Measurements from ENCODE around the gene RND3.

Gene RND3

DNA sequence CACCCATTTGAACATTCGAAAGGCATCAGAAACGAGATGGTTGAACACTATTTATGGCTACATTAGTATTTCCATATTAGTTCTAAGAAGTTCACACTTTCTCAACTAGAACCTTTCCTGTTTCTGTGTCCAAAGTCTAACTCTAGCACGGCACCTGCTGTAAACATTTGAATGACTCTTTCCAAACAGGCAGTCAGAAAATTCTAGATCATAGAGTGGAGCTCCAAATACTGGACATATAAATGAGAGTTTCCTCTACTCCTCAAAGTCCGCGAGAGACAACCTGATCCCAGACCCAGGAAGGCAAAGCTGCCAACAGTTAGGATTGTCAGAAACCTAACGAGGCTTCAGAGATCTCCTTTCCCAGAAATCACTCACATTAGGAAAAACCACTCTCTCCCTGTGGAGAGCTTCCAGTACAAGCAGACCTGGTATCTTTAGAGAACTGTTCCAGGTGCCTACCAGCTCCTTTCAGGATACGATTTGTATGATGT, 10.6 kb downstream of the RND3 start:
- Histone ChIP-seq H3K27me3 (ENCODE audit: insufficient read depth, low read depth) (no peaks in the 10 kb centered on the region), H3K36me3 (ENCODE audit: insufficient read depth) (no peaks in the 10 kb centered on the region), H3K4me3 (IDR thresholded peaks at IDR 0.05; ENCODE audit: insufficient read depth, low read depth, low read length) (no peak overlapping the region), H4K20me1 (ENCODE audit: insufficient read depth) (no peaks in the 10 kb centered on the region), H3K79me2 (ENCODE audit: insufficient read depth, low read depth) (peaks cover 15% of the 10 kb centered on the region; the same call in 1 of the 2 replicates), H3K27ac (no peak overlapping the region), H3K9ac (no peak overlapping the region), H3K4me1 (ENCODE audit: low read depth, poor library complexity, severe bottlenecking) (peaks cover 3% of the 10 kb centered on the region), H3K4me2 (no peak overlapping the region), H2AFZ (ENCODE audit: low read depth) (no peak overlapping the region)
- TF ChIP-seq CTCF (conservative IDR thresholded peaks at IDR 0.05; ENCODE audit: low read depth, low read length), result no peak

DNA sequence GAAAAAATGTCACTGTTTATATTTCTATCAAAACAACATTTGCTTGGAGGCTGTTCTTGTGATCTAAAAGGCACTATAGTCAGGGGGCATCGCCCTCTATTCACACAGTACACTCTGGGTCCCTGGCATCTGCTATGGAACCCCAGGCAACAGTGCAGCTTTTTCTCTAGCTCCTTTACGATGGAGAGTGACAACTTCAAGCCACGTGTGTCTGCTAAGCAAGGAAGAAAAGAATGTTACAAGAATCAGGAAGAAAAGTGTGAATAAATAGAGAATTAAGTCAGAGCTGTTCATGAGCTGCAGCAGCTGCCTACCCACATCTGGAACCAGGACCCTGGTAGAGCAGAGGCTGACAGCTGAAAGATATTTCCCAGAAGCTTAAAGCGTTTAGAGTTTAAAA, 11.2 kb downstream of the RND3 start:
- H3K36me3 ChIP-seq (ENCODE audit: insufficient read depth), result no peaks in the 10 kb centered on the region; the same call in 1 of the 2 replicates
- H3K27me3 ChIP-seq (ENCODE audit: insufficient read depth, low read depth), result no peaks in the 10 kb centered on the region
- no peak overlapping the region for H2AFZ ChIP-seq (ENCODE audit: low read depth)
- TF ChIP-seq CTCF (conservative IDR thresholded peaks at IDR 0.05; ENCODE audit: low read depth, low read length), result no peak
- no peaks in the 10 kb centered on the region for H4K20me1 ChIP-seq (ENCODE audit: insufficient read depth)
- H3K4me1 ChIP-seq (ENCODE audit: low read depth, poor library complexity, severe bottlenecking), result peaks cover 3% of the 10 kb centered on the region
- no peak overlapping the region for H3K4me3 ChIP-seq (IDR thresholded peaks at IDR 0.05; ENCODE audit: insufficient read depth, low read depth, low read length)
- peaks cover 9% of the 10 kb centered on the region; the same call in 1 of the 2 replicates for H3K79me2 ChIP-seq (ENCODE audit: insufficient read depth, low read depth)
- no peak overlapping the region for H3K27ac ChIP-seq
- H3K9ac ChIP-seq, result no peak overlapping the region
- no peak overlapping the region for H3K4me2 ChIP-seq

- H3K79me2 ChIP-seq (ENCODE audit: insufficient read depth, low read depth), result peaks cover 7% of the 10 kb centered on the region; the same call in 1 of the 2 replicates
- H3K4me2 ChIP-seq, result no peak overlapping the region
- H3K9ac ChIP-seq, result no peak overlapping the region
- H3K4me1 ChIP-seq (ENCODE audit: low read depth, poor library complexity, severe bottlenecking), result peaks cover 3% of the 10 kb centered on the region
- H3K4me3 ChIP-seq (IDR thresholded peaks at IDR 0.05; ENCODE audit: insufficient read depth, low read depth, low read length), result no peak overlapping the region
- H4K20me1 ChIP-seq (ENCODE audit: insufficient read depth), result no peaks in the 10 kb centered on the region
- TF ChIP-seq CTCF (conservative IDR thresholded peaks at IDR 0.05; ENCODE audit: low read depth, low read length), result no peak
- H2AFZ ChIP-seq (ENCODE audit: low read depth), result no peak overlapping the region
- H3K27me3 ChIP-seq (ENCODE audit: insufficient read depth, low read depth), result no peaks in the 10 kb centered on the region
- no peak overlapping the region for H3K27ac ChIP-seq
- H3K36me3 ChIP-seq (ENCODE audit: insufficient read depth), result peaks cover 3% of the 10 kb centered on the region; the same call in 1 of the 2 replicates
Measured at GRCh38 chr2:150475479-150476250, 11.8 kb downstream of the RND3 start.

DNA sequence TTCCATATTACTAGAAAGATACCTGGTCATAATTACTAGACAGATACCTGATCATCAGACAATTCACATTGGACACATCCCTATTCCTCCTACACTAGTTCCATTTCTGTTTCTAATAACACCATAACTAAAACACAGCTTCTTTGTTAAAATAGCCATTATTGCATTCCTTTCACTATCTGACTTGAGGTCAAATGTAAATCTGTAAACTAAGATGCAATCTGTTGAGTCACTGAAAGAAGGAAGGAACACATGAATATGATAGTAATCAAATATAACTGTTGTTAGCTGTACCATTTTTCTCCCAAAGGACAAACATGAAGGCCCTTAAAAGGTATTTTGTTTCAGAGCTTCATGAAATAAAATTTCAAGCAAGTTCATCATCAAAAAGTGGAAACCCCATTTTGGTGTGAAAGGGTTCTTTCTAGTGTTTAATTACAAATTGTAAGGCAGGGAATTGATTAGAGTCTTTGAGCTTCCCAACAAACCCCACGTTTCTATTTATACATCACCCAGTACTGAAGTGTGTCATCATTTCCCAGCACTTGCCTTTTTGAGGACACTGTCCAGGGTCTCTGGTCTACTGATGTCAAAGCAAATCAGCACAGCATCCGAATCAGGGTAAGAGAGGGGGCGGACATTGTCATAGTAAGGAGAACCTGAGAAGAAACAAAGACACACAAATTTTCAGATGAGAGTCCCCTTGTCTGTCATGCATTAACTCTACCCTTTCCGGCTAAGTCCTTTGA, 13.0 kb downstream of the RND3 start:
- Histone ChIP-seq H3K4me3 (IDR thresholded peaks at IDR 0.05; ENCODE audit: insufficient read depth, low read depth, low read length) (no peak overlapping the region), H3K9ac (no peak overlapping the region), H2AFZ (ENCODE audit: low read depth) (no peak overlapping the region), H3K27me3 (ENCODE audit: insufficient read depth, low read depth) (no peaks in the 10 kb centered on the region), H3K27ac (no peak overlapping the region), H3K4me2 (no peak overlapping the region), H3K36me3 (ENCODE audit: insufficient read depth) (peaks cover 3% of the 10 kb centered on the region; the same call in 1 of the 2 replicates), H4K20me1 (ENCODE audit: insufficient read depth) (no peaks in the 10 kb centered on the region), H3K79me2 (ENCODE audit: insufficient read depth, low read depth) (peaks cover 5% of the 10 kb centered on the region; the same call in 1 of the 2 replicates), H3K4me1 (ENCODE audit: low read depth, poor library complexity, severe bottlenecking) (peaks cover 3% of the 10 kb centered on the region)
- no peak for TF ChIP-seq CTCF (conservative IDR thresholded peaks at IDR 0.05; ENCODE audit: low read depth, low read length)
